ENCODE measurements around the gene CCNE1.
A peak's percentile ranks its signal among the peaks of the same experiment; 100 is the strongest.

The CCNE1 gene

DNA sequence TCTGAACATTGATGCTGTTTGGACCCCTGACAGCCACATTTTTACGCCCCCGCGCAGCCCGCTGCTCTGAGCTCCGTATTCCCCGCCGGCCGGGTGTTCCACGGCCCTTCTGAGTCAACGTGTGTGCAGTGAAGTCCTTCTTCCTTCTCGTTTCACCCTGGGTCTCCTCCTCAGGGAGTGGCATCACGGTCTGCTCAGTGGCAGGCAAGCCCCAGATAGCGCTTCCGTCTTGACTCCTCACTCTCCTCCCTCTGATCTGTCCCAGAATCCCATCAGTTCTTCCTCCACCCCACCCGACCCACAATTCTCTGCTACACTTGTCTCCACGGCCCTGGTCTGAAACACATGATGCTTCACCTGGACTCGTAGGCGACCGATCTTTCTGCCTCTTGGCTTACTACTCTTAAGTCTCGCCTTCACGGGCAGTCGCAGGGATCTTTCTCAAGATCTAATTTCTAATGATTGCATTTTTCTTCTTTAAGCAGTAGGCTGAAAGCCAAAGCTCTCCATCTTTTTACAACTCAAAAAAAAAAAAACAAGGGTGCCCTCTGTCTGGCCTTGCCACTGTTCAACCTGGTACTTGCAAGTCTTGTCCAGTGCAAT, 33.9 kb downstream of the CCNE1 start:
- peak; percentile 68 for DNase-seq

- no peak for DNase-seq
Observed at GRCh38 chr19:29849208-29849607, 37.4 kb downstream of the CCNE1 start.

DNA sequence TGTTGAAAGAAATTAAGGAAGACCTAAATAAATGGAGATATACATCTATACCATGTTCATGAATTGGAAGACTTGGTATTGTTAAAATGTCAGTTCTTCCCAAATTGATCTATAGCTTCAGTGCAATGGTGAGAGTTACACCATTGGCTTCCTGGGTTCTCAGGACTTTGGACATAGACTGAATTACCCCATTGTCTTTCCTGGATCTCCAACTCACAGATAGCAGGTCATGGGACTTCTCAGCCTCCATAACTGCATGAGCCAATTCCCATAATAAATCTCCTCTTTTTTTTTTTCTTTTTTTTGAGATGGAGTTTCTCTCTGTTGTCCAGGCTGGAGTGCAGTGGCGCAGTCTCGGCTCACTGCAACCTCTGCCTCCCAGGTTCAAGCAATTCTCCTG, 38.7 kb downstream of the CCNE1 start:
- DNase-seq, result no peak

GRCh38 chr19:29851769-29852521, 40.2 kb downstream of the CCNE1 start:
- no peak for DNase-seq

DNA sequence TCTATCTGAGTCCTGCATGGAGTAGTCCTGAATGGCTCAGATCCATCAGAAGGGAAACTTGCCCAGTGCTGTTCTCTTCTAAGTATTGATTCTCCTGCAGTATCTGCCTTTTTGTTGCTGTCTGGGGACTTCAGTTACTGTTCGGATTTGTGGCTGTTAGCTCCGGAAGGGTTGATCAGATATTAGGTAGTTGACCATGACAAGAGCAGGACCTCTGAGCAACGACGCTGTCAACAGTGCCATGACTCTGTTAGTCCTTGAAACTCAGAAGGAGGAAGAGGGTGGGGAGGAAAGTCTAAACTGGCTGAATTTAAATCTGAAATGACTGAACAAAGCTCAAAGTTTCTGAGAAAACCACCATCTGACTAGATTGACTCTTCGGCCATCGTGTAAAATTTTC, 42.2 kb downstream of the CCNE1 start:
- DNase-seq, result no peak

GRCh38 chr19:29855087-29855486, 43.3 kb downstream of the CCNE1 start:
- DNase-seq, result no peak

GRCh38 chr19:29855741-29856500, 44.1 kb downstream of the CCNE1 start:
- DNase-seq, result no peak

DNA sequence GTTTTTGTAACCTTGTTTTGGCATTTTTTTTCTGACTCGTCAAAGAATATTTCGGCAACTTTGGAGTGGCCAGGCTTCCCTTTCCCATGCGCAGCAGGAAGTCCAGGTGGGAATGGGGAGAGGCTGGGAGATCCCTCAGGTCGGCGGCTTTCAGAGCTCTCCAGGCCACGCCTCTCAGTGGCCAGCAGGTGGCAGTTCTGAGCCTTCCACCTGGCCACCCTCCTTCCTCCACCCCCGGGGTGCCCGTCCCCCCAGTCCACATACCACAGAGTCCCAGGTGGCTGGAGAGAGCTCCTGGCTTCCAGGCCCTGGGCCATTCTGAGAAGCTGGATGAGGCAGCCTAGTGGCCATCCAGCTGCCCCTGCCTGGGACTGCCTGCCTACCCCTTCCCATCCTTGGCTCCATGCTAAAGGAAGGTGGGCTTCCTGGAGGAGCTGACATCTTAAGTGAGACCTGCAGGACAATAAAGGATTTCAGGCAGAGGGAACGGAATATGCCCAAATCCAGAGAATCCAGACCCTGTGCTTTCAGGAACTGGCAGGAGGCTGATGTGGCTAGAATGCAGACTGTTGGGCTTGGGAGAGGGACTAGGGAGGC, 46.3 kb downstream of the CCNE1 start:
- peak; percentile 51 for DNase-seq

DNA sequence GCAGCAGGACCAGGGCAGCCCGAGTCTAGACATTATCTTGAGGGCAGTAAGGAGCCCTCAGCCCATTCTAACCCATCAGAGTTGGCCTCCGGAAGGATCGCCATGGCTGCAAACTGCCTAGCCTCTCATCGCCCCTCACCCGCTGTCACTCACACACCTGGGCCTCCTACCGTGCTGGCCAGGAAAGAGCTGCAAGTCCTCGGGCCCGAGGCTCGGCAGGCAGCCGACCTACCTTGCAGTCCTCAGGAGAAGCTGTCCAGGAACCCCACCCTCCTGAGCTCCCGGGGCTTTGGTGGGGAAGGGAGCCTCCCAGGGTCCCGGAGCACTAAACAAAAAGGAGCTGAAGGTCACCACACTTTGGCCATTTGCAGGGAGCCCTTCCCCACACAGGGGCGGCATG, 46.8 kb downstream of the CCNE1 start:
- DNase-seq, result no peak

DNA sequence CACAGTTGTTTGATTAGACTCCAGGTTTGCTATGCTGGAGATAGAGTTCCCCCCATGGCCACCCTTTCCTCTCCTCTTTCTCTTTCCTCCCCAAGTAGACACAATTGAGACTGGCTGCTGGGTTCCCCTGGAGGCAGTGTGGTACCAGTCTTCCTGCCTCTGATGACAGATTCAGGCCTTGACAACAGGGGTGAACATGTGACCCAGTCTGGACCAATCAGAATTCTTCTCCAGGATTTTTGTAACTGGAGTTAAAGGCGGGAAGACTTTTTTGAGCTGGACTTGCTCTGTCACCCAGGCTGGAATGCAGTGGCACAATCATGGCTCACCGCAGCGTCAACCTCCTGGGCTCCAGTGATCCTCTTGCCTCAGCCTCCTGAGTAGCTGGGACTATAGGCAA, 48.7 kb downstream of the CCNE1 start:
- no peak for DNase-seq

DNA sequence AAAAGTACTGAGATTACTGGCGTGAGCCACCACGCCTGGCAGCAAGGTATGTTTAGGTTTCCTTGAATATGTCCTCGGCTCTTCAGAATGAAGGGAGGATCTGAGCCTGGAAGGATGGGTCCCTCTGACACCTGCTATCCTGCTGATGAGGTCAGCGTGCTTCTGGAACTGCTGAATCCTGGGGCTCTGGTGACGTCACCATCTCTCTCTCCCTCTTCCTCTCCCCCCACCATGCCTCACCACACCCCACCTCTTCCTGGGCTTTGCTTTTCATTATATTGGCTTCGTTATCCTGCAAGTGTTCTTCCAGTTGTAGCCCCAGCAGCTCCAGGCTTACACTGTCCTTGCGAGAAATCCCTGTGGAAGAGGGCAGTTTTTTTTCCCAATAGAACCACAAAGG, 49.8 kb downstream of the CCNE1 start:
- no peak for DNase-seq

DNA sequence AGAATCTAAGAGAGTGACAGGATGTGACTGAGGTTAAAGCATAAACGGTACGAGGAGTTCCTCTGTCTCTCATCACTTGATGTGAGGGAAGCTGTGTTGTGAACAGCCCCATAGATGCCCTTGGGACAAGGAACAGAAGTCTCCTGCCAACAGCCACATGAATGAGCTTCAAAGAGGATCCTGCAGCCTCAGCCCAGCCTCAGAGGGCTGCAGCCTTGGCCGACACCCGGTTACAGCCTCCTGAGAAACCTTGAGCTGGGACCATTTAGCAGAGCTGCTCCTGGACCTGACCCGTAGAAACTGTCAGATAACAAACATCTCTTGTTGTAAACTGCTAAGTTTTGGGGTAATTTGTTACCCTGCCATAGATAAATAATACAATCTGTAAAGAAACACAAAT, 54.2 kb downstream of the CCNE1 start:
- DNase-seq, result no peak

GRCh38 chr19:29867984-29868383, 56.2 kb downstream of the CCNE1 start:
- no peak for DNase-seq

DNA sequence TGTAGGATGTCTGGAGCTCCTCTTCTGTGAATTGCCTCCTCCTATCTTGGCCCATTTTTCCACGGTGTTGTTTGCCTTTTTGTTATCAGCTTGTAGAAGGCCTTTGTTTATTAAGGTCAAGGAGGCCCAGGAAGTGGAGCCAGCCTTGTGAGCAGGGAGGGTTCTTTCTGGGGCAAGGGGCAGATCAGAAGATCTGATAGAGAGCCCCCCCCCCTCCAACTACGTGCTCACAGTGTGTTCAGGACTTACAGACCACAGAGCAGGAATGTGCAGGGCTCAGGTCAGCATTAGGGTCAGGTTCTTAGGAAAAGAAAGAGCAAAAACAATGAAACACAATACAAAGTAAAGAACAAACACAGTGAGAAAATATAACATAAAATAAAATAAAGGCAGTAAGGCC, 59.4 kb downstream of the CCNE1 start:
- DNase-seq, result no peak

DNA sequence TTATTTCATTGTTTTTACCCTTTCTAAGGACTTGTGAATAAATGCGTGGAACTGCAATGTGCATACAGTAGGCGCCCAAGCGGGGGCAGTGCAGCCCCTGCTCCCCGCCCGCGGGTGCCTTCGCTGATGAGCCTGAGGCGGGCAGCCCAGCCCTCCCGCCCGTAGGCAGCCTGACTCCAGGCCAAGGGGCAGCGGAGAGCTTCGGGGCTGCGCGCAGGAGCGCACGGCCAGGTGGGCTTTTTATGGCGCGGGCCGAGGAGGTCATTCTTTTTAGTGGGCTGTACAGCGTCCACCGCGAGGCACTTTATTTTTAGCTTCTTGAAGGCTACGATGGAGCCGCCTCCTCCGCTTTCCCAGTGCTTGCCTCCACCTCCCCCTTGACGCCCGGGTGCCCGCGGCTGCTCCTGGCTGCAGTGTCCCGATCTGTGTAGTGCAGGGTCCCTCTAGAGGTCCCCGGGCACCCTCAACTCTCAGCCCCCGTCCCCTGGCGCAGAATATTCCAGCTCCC, 60.5 kb downstream of the CCNE1 start:
- DNase-seq, result peak; percentile 42

- peak; percentile 73 for DNase-seq
Observed at GRCh38 chr19:29873024-29873800, 61.4 kb downstream of the CCNE1 start.
